H1 (cell line): ENCODE data around the gene EPHB1. TPM values are rescaled to one million over a fixed set of nuclear protein-coding genes. Genes with fewer than 3 reads are reported as not detected.

Experiments
- ATF2 ChIP-seq: IDR thresholded peaks from 2 replicates; pipeline ENCODE4 v1.6.1; 2012; ENCODE audit warnings: low read length, inconsistent platforms
- EGR1 ChIP-seq: IDR thresholded peaks from 2 replicates; pipeline ENCODE4 v1.6.1; 2011; ENCODE audit warnings: low read depth, low read length, borderline replicate concordance
- HDAC6 ChIP-seq: IDR thresholded peaks from one replicate; pipeline ENCODE4 v1.7.1; 2012; ENCODE audit warnings: low read depth, mild to moderate bottlenecking, inconsistent platforms, low read length, moderate library complexity
- JUN ChIP-seq: IDR thresholded peaks from 2 replicates; pipeline ENCODE4 v1.6.1; 2011; ENCODE audit warnings: low read depth, mild to moderate bottlenecking, improper control_type of control experiment, low read length
- KDM4A ChIP-seq: IDR thresholded peaks from one replicate; pipeline ENCODE4 v1.7.1; 2012; ENCODE audit warnings: low read depth, mild to moderate bottlenecking, moderate library complexity, low read length, inconsistent platforms; ENCODE audit not compliant: severe bottlenecking
- TBP ChIP-seq: IDR thresholded peaks from 2 replicates; pipeline ENCODE4 v1.6.1; 2011; ENCODE audit warnings: low read depth, low read length, improper control_type of control experiment
- polyA plus RNA-seq, 7 experiments: library from polyadenylated mRNA; depleted of rRNA in 3 of 7; stranded (reverse) in 5 of 7; unstranded in 2 of 7; fragments of >200 nt in 5 of 7; fragments of 200-250 nt in 2 of 7; gene quantifications; 1 replicate in 5 of 7; 2 replicates in 1 of 7; 4 replicates in 1 of 7; pipeline versions ENCODE4 v1.2.1 to v1.2.3, GENCODE V29; 2011 to 2013; ENCODE audit warnings: missing spikeins in 2 of 7, mixed read lengths in 2 of 7
- total RNA-seq: library from RNA; stranded (reverse); fragmentation: NEBNext Ultra II Directional; extraction: Animal tissue kit (Norgen Biotek cat#: 25700); gene quantifications from 2 replicates; pipeline ENCODE4 v1.2.1, GENCODE V29; 2021

Gene EPHB1
- total and polyA plus RNA-seq, 2 of the 8 experiments (the other 6 are each of a cell fraction or from before 2014, with no cell fraction given), result 3.5 to 5.9 TPM

- TF ChIP-seq ATF2 (no peak), HDAC6 (no peak), EGR1 (no peak), JUN (no peak), KDM4A (no peak), TBP (no peak)
Measured at GRCh38 chr3:134827213-134827612, 32.2 kb downstream of the EPHB1 start (continued).
